Measurements from ENCODE around the gene ZNF775. TPM values are rescaled to one million over a fixed set of nuclear protein-coding genes. Genes with fewer than 3 reads are reported as not detected.

The ZNF775 gene
- polyA plus RNA-seq, 3 donors = 1.3 to 2.7 (median 1.4) TPM

- Mint-ChIP-seq H3K27ac (no peak overlapping the region), H3K4me1 (peaks cover 2% of the 10 kb centered on the region), H3K36me3 (peaks cover 0 to 10% of the 10 kb centered on the region in 2 donors), H3K9me3 (peaks cover 0 to 1% (median 0%) of the 10 kb centered on the region in 7 donors), H3K4me3 (no peak overlapping the region), H3K27me3 (ENCODE audit: low read depth in 3 of 3) (peaks cover 2 to 12% (median 3%) of the 10 kb centered on the region in 3 donors)
- Histone ChIP-seq H3K27ac (ENCODE audit: low read depth in 1 of 2, low read length in 2 of 2) (no peak overlapping the region), H3K4me2 (replicated peaks; ENCODE audit: extremely low read depth, low read length, poor library complexity, severe bottlenecking) (no peak overlapping the region), H3K27me3 (ENCODE audit: control insufficient read depth in 2 of 2, insufficient read depth in 2 of 2, low read length in 2 of 2) (no peaks in the 10 kb centered on the region), H3K36me3 (replicated peaks in 1 of 2; ENCODE audit: control insufficient read depth in 1 of 2, insufficient read depth in 2 of 2, low read length in 2 of 2) (no peaks in the 10 kb centered on the region), H3K4me1 (ENCODE audit: control insufficient read depth in 1 of 2, insufficient read depth in 2 of 2, low read length in 2 of 2) (no peaks in the 10 kb centered on the region), H3K9ac (ENCODE audit: insufficient read depth, low read length, poor library complexity, severe bottlenecking) (no peak overlapping the region), H2AFZ (ENCODE audit: insufficient read depth, low read depth, low read length, poor library complexity, severe bottlenecking) (no peak overlapping the region), H3K79me2 (ENCODE audit: insufficient read depth, low read length) (no peaks in the 10 kb centered on the region), H3K9me3 (replicated peaks in 1 of 2; ENCODE audit: control insufficient read depth in 1 of 2, insufficient read depth in 1 of 2, low read length in 2 of 2) (no peaks in the 10 kb centered on the region), H3K4me3 (replicated peaks in 1 of 3; ENCODE audit: low read depth in 2 of 3, low read length in 3 of 3) (no peak overlapping the region), H4K20me1 (ENCODE audit: insufficient read depth, low read length) (no peaks in the 10 kb centered on the region)
- no peak for TF ChIP-seq CTCF (IDR thresholded peaks at IDR 0.05)
- intact Hi-C loops (cut with micrococcal nuclease) = no loop called here
- WGBS (ENCODE audit: insufficient coverage) = 97% methylated on average over 6 of the region's 11 CpGs
- no peak for DNase-seq
Measured at GRCh38 chr7:150413640-150414081, 34.5 kb downstream of the ZNF775 start.

GRCh38 chr7:150415161-150416153 lies 36.3 kb downstream of the ZNF775 start:
- Histone ChIP-seq H2AFZ (ENCODE audit: insufficient read depth, low read depth, low read length, poor library complexity, severe bottlenecking) (no peak overlapping the region), H3K4me3 (replicated peaks in 1 of 3; ENCODE audit: low read depth in 2 of 3, low read length in 3 of 3) (no peak overlapping the region), H3K4me1 (ENCODE audit: control insufficient read depth in 1 of 2, insufficient read depth in 2 of 2, low read length in 2 of 2) (no peaks in the 10 kb centered on the region), H3K27ac (ENCODE audit: low read depth in 1 of 2, low read length in 2 of 2) (no peak overlapping the region), H3K4me2 (replicated peaks; ENCODE audit: extremely low read depth, low read length, poor library complexity, severe bottlenecking) (no peak overlapping the region), H3K36me3 (replicated peaks in 1 of 2; ENCODE audit: control insufficient read depth in 1 of 2, insufficient read depth in 2 of 2, low read length in 2 of 2) (no peaks in the 10 kb centered on the region), H3K27me3 (ENCODE audit: control insufficient read depth in 2 of 2, insufficient read depth in 2 of 2, low read length in 2 of 2) (no peaks in the 10 kb centered on the region), H3K9me3 (replicated peaks in 1 of 2; ENCODE audit: control insufficient read depth in 1 of 2, insufficient read depth in 1 of 2, low read length in 2 of 2) (no peaks in the 10 kb centered on the region), H4K20me1 (ENCODE audit: insufficient read depth, low read length) (no peaks in the 10 kb centered on the region), H3K79me2 (ENCODE audit: insufficient read depth, low read length) (no peaks in the 10 kb centered on the region), H3K9ac (ENCODE audit: insufficient read depth, low read length, poor library complexity, severe bottlenecking) (no peak overlapping the region)
- Mint-ChIP-seq H3K4me3 (no peak overlapping the region), H3K4me1 (peaks cover 2% of the 10 kb centered on the region), H3K27me3 (ENCODE audit: low read depth in 3 of 3) (peaks cover 2 to 12% (median 6%) of the 10 kb centered on the region in 3 donors), H3K36me3 (peaks cover 0 to 7% of the 10 kb centered on the region in 2 donors), H3K9me3 (peaks cover 0 to 1% (median 0%) of the 10 kb centered on the region in 7 donors), H3K27ac (no peak overlapping the region)
- no peak for TF ChIP-seq CTCF (IDR thresholded peaks at IDR 0.05)
- intact Hi-C loops (cut with micrococcal nuclease) = no loop called here
- WGBS (ENCODE audit: insufficient coverage) = 95% methylated on average over 18 of the region's 19 CpGs
- no peak for DNase-seq
